Endothelial cell of umbilical vein (primary cell): ENCODE measurements around the gene PUS7L. TPM values are rescaled to one million over a fixed set of nuclear protein-coding genes. Genes with fewer than 3 reads are reported as not detected.

Source experiments
- BruUV-seq: library from RNA; stranded (reverse); fragments of 400-500 nt; replicated peaks from 2 replicates; lab custom pipeline; 2021; lab: Mats Ljungman, UMichigan
- CTCF ChIA-PET: fragments of 300-600, 350-600 bp; sonication (Branson Sonifier 250); formaldehyde crosslinking; loops from one replicate; lab custom pipeline; 2021; ENCODE audit warnings: antibody characterized with exemption, inconsistent platforms; lab: Charles Lee
- POLR2A ChIA-PET: fragments of 300-600, 350-600 bp; sonication (Branson Sonifier 250); formaldehyde crosslinking; loops from one replicate; lab custom pipeline; 2021; ENCODE audit warnings: antibody characterized with exemption, inconsistent platforms; lab: Charles Lee
- DNase-seq: peaks from one replicate; pipeline ENCODE4 v3.0.0-alpha.2; 2011; ENCODE audit warnings: low read depth, low spot score
- FAIRE-seq: peaks from 2 replicates; lab custom pipeline; 2011; peaks lifted over from hg19 to GRCh38; lab: Jason Lieb, UNC
- H2AFZ ChIP-seq: 2 replicates; pipeline ENCODE4 v1.6.0; 2012; ENCODE audit warnings: low read depth, low read length, control low read depth, inconsistent platforms
- H3K27ac ChIP-seq: 2 replicates; pipeline ENCODE4 v1.5.1; 2011; ENCODE audit warnings: low read depth, mild to moderate bottlenecking, control low read depth, low read length, moderate library complexity; ENCODE audit not compliant: insufficient read depth
- H3K27me3 ChIP-seq, 2 experiments: 2 replicates each; pipeline versions ENCODE4 v1.6.0 to v1.6.1; 2011; ENCODE audit warnings: low read length in 2 of 2, mixed read lengths in 1 of 2; ENCODE audit not compliant: control insufficient read depth in 2 of 2, insufficient read depth in 2 of 2
- H3K36me3 ChIP-seq, 2 experiments: 2 replicates in 1 of 2; 3 replicates in 1 of 2; pipeline ENCODE4 v1.5.1; 2011; ENCODE audit warnings: low read length in 2 of 2, mild to moderate bottlenecking in 1 of 2, moderate library complexity in 1 of 2; ENCODE audit not compliant: control insufficient read depth in 2 of 2, insufficient read depth in 2 of 2; ENCODE audit errors: extremely low read depth in 1 of 2
- H3K4me1 ChIP-seq: 3 replicates; pipeline ENCODE4 v1.5.1; 2011; ENCODE audit warnings: mild to moderate bottlenecking, low read length; ENCODE audit not compliant: control insufficient read depth, insufficient read depth; ENCODE audit errors: extremely low read depth
- H3K4me2 ChIP-seq: 2 replicates; pipeline ENCODE4 v1.6.1; 2011; ENCODE audit warnings: low read length, control low read depth, mixed read lengths; ENCODE audit not compliant: insufficient read depth
- H3K4me3 ChIP-seq, 3 experiments: fragments of 200-600 bp in 1 of 3; sonication (generic), shearing (Covaris generic) in 1 of 3; replicated peaks in 1 of 3; 2 replicates each; pipeline ENCODE4 v1.5.1; 2011 to 2016; ENCODE audit warnings: control low read depth in 3 of 3, low read length in 3 of 3, mild to moderate bottlenecking in 2 of 3, inconsistent platforms in 1 of 3, low read depth in 1 of 3, moderate library complexity in 1 of 3; ENCODE audit not compliant: insufficient read depth in 1 of 3
- H3K79me2 ChIP-seq: 2 replicates; pipeline ENCODE4 v1.6.0; 2012; ENCODE audit warnings: low read length, inconsistent platforms; ENCODE audit not compliant: control insufficient read depth, insufficient read depth
- H3K9ac ChIP-seq: replicated peaks from 2 replicates; pipeline ENCODE3; 2011; ENCODE audit warnings: low read length, control low read depth; ENCODE audit not compliant: insufficient read depth; ENCODE audit errors: extremely low read depth
- H3K9me1 ChIP-seq: replicated peaks from 3 replicates; pipeline ENCODE4 v1.6.0; 2011; ENCODE audit warnings: mild to moderate bottlenecking, low read length; ENCODE audit not compliant: control insufficient read depth, insufficient read depth; ENCODE audit errors: extremely low read depth
- H3K9me3 ChIP-seq: replicated peaks from 2 replicates; pipeline ENCODE4 v1.5.1; 2012; ENCODE audit warnings: low read length, inconsistent platforms; ENCODE audit not compliant: control insufficient read depth, insufficient read depth
- H4K20me1 ChIP-seq: replicated peaks from 2 replicates; pipeline ENCODE3; 2011; ENCODE audit warnings: mild to moderate bottlenecking, low read length; ENCODE audit not compliant: control insufficient read depth, insufficient read depth; ENCODE audit errors: extremely low read depth
- CTCF ChIP-seq, 2 donors: IDR thresholded peaks; 1 replicate in 1 of 2; 2 replicates in 1 of 2; pipeline ENCODE4 v1.5.1; 2011; ENCODE audit warnings: low read length in 2 of 2, mild to moderate bottlenecking in 2 of 2, moderate library complexity in 2 of 2, control low read depth in 1 of 2, inconsistent platforms in 1 of 2, low read depth in 1 of 2; ENCODE audit not compliant: insufficient read depth in 1 of 2; ENCODE audit errors: extremely low read depth in 1 of 2
- EZH2 ChIP-seq: IDR thresholded peaks from 2 replicates; pipeline ENCODE4 v1.6.1; 2012; ENCODE audit warnings: borderline replicate concordance, low read depth, mild to moderate bottlenecking, moderate library complexity, low read length, inconsistent platforms; ENCODE audit not compliant: severe bottlenecking
- FOS ChIP-seq: IDR thresholded peaks from 2 replicates; pipeline ENCODE4 v1.6.1; 2011; ENCODE audit warnings: mild to moderate bottlenecking, low read length, moderate library complexity, borderline replicate concordance; ENCODE audit not compliant: insufficient read depth
- GATA2 ChIP-seq: IDR thresholded peaks from 2 replicates; pipeline ENCODE4 v1.7.0; 2011; ENCODE audit warnings: low read depth, mild to moderate bottlenecking, moderate library complexity, mixed read lengths, low read length; ENCODE audit not compliant: insufficient read length, insufficient read depth
- JUN ChIP-seq: IDR thresholded peaks from 2 replicates; pipeline ENCODE4 v1.6.1; 2011; ENCODE audit warnings: borderline replicate concordance, low read depth; ENCODE audit not compliant: insufficient read length, insufficient read depth
- MAX ChIP-seq: IDR thresholded peaks from 2 replicates; pipeline ENCODE4 v1.6.1; 2011; ENCODE audit not compliant: insufficient read depth, insufficient read length
- MYC ChIP-seq: IDR thresholded peaks from one replicate; pipeline ENCODE4 v1.6.1; 2011; ENCODE audit warnings: mild to moderate bottlenecking, low read depth, low read length
- POLR2A ChIP-seq: IDR thresholded peaks from 2 replicates; pipeline ENCODE4 v1.6.1; 2012; ENCODE audit warnings: low read depth, mild to moderate bottlenecking, control low read depth, low read length
- POLR2AphosphoS5 ChIP-seq: IDR thresholded peaks from 2 replicates; pipeline ENCODE4 v1.6.1; 2012; ENCODE audit warnings: low read depth, mild to moderate bottlenecking, control low read depth, low read length, moderate library complexity; ENCODE audit not compliant: insufficient read depth
- dilution Hi-C: fragments of 300-500 bp; cut with MboI; formaldehyde crosslinking; loops from one replicate; pipeline ENCODE4 v1.15.0; 2019; ENCODE audit warnings: low sequenced_read_pairs; ENCODE audit not compliant: extremely low pct_ligation_motif_present
- intact Hi-C: fragments of 100-400 bp; cut with micrococcal nuclease; formaldehyde crosslinking; loops from one replicate; pipeline ENCODE4 v1.10.0; 2022
- polyA plus RNA-seq, 4 experiments: library from polyadenylated mRNA; depleted of rRNA in 3 of 4; stranded (reverse) in 3 of 4; unstranded in 1 of 4; fragments of >200 nt; gene quantifications; 2 replicates each; pipeline versions ENCODE4 v1.2.1 to v1.2.3, GENCODE V29; 2011 to 2012; ENCODE audit warnings: missing spikeins in 1 of 4
- total RNA-seq: library from RNA; stranded (reverse); gene quantifications from 2 replicates; pipeline ENCODE4 v1.2.3, GENCODE V29; 2021

The PUS7L gene
- total and polyA plus RNA-seq, 2 donors (not counting 3 experiments of a cell fraction or from before 2014, with no cell fraction given), result 1.8 to 13.1 TPM

GRCh38 chr12:43805860-43806736 is 47.5 kb upstream of the PUS7L start, which contains the start of gene TWF1:
TSS of gene TWF1 (minus strand) at chr12:43806317. CDS start at chr12:43806245, 72 bp downstream.
- peak within 1 kb of the TSS; percentile 70 to 93 (median 74) for H3K4me3 ChIP-seq
- H3K4me1 ChIP-seq, result peaks cover 13% of the 10 kb centered on the region
- peaks cover 28% of the 10 kb centered on the region for H3K79me2 ChIP-seq
- H4K20me1 ChIP-seq, result no peaks in the 10 kb centered on the region
- H3K36me3 ChIP-seq, result peaks cover 0 to 4% of the 10 kb centered on the region in 2 experiments
- H2AFZ ChIP-seq, result peak within 1 kb of the TSS; percentile 71
- peak within 1 kb of the TSS; percentile 97 for H3K4me2 ChIP-seq
- peak within 1 kb of the TSS; percentile 97 for H3K9ac ChIP-seq
- H3K27ac ChIP-seq, result peak within 1 kb of the TSS; percentile 89
- no peak for TF ChIP-seq FOS
- peak; percentile 18 to 48 for TF ChIP-seq CTCF (IDR thresholded peaks at IDR 0.05; ENCODE audit: extremely low read depth in 1 of 2, insufficient read depth in 1 of 2, low read depth in 1 of 2, low read length in 2 of 2)
- TF ChIP-seq GATA2, result no peak
- no peak for TF ChIP-seq MYC
- no peak for TF ChIP-seq MAX
- TF ChIP-seq POLR2A, result peak; percentile 94
- TF ChIP-seq EZH2, result no peak
- TF ChIP-seq POLR2AphosphoS5, result peak; percentile 97
- no peak for TF ChIP-seq JUN
- DNase-seq (peak; percentile 81), FAIRE-seq (no peak)
- H3K9me1 ChIP-seq, result no peaks in the 10 kb centered on the region
- no TSS peak for BruUV-seq
- no peaks in the 10 kb centered on the region for H3K9me3 ChIP-seq
- ChIA-PET POLR2A (interaction anchor here (0.6 to 1.8 kb wide), 2 partner anchors 20 to 47 kb away, joined by 4 to 7 read pairs; partner anchors contain the start of genes IRAK4 and PUS7L), CTCF (interaction anchor here (1.0 to 2.6 kb wide), 11 partner anchors 9 to 361 kb away, joined by 3 to 22 read pairs (median 6); partner anchors contain the start of genes IRAK4, PUS7L and TMEM117)
- peaks cover 4 to 11% of the 10 kb centered on the region in 2 experiments for H3K27me3 ChIP-seq
- dilution Hi-C loops, result no loop called here
- intact Hi-C loops, result loop anchor here (1.0 kb wide), 3 partner anchors 30 to 76 kb away; partner anchors contain the start of genes IRAK4, PUS7L and TMEM117
